IMR-90 (cell line): ENCODE data around the gene ZMAT2. TPM values are rescaled to one million over a fixed set of nuclear protein-coding genes. Genes with fewer than 3 reads are reported as not detected.

Experiments
- ATAC-seq: fragments of 200-7000 bp; cut with Tn5 transposase; 2 replicates; pipeline ENCODE4 v1.9.1; 2020; ENCODE audit warnings: low read depth, mild to moderate bottlenecking, moderate library complexity
- BruUV-seq: library from RNA; stranded (reverse); fragments of 400-500 nt; replicated peaks from 2 replicates; lab custom pipeline; 2021; lab: Mats Ljungman, UMichigan
- CTCF ChIA-PET: fragments of 300-600 bp; formaldehyde crosslinking; extraction: SDS; loops from one replicate; lab custom pipeline; 2021; ENCODE audit warnings: antibody characterized with exemption; lab: Yijun Ruan, JAX
- POLR2A ChIA-PET: fragments of 300-600 bp; sonication (Branson Sonifier 250); formaldehyde crosslinking; loops from one replicate; lab custom pipeline; 2022; ENCODE audit warnings: antibody characterized with exemption; ENCODE audit not compliant: unreplicated experiment; lab: Charles Lee
- DNase-seq: peaks from one replicate; pipeline ENCODE4 v3.0.0; 2013
- H2AFZ ChIP-seq: replicated peaks from 2 replicates; pipeline ENCODE3; 2013; ENCODE audit warnings: low read length, mild to moderate bottlenecking; ENCODE audit not compliant: poor library complexity
- H2AK5ac ChIP-seq: 2 replicates; pipeline ENCODE4 v1.6.1; 2013; ENCODE audit warnings: low read depth, low read length, inconsistent platforms
- H2AK9ac ChIP-seq: replicated peaks from 2 replicates; pipeline ENCODE3; 2013; ENCODE audit warnings: mild to moderate bottlenecking, low read depth, low read length, moderate library complexity; ENCODE audit not compliant: poor library complexity
- H2BK120ac ChIP-seq: 2 replicates; pipeline ENCODE4 v1.6.1; 2013; ENCODE audit warnings: low read depth, low read length, inconsistent platforms
- H2BK15ac ChIP-seq: 3 replicates; pipeline ENCODE4 v1.6.1; 2013; ENCODE audit warnings: low read depth, low read length, inconsistent platforms
- H2BK20ac ChIP-seq: 2 replicates; pipeline ENCODE4 v1.6.1; 2013; ENCODE audit warnings: low read depth, mild to moderate bottlenecking, inconsistent platforms, low read length, moderate library complexity
- H2BK5ac ChIP-seq: 2 replicates; pipeline ENCODE4 v1.6.1; 2013; ENCODE audit warnings: mild to moderate bottlenecking, low read depth, low read length, inconsistent platforms; ENCODE audit not compliant: poor library complexity, severe bottlenecking
- H3K14ac ChIP-seq: replicated peaks from 2 replicates; pipeline ENCODE4 v1.6.1; 2013; ENCODE audit warnings: low read depth, low read length, inconsistent platforms
- H3K18ac ChIP-seq: 2 replicates; pipeline ENCODE4 v1.6.1; 2013; ENCODE audit warnings: low read depth, low read length, control low read depth
- H3K23ac ChIP-seq: 2 replicates; pipeline ENCODE4 v1.6.1; 2013; ENCODE audit warnings: low read depth, low read length, inconsistent platforms
- H3K27ac ChIP-seq: 2 replicates; pipeline ENCODE4 v1.5.1; 2013; ENCODE audit warnings: mild to moderate bottlenecking, control low read depth, low read length; ENCODE audit not compliant: insufficient read depth
- H3K27me3 ChIP-seq: 2 replicates; pipeline ENCODE4 v1.6.1; 2013; ENCODE audit warnings: low read length; ENCODE audit not compliant: control insufficient read depth, insufficient read depth
- H3K36me3 ChIP-seq: 2 replicates; pipeline ENCODE4 v1.6.1; 2013; ENCODE audit warnings: low read length, mixed read lengths; ENCODE audit not compliant: control insufficient read depth, insufficient read depth
- H3K4ac ChIP-seq: 2 replicates; pipeline ENCODE4 v1.6.1; 2013; ENCODE audit warnings: low read depth, low read length, inconsistent platforms
- H3K4me1 ChIP-seq: 2 replicates; pipeline ENCODE4 v1.6.1; 2013; ENCODE audit warnings: low read length, mixed read lengths; ENCODE audit not compliant: control insufficient read depth, insufficient read depth
- H3K4me2 ChIP-seq: 2 replicates; pipeline ENCODE4 v1.6.1; 2013; ENCODE audit warnings: low read depth, mild to moderate bottlenecking, control low read depth, low read length, moderate library complexity
- H3K4me3 ChIP-seq: 2 replicates; pipeline ENCODE4 v1.5.1; 2013; ENCODE audit warnings: low read depth, mild to moderate bottlenecking, control low read depth, low read length, moderate library complexity; ENCODE audit not compliant: insufficient read depth
- H3K56ac ChIP-seq: 2 replicates; pipeline ENCODE4 v1.6.1; 2013; ENCODE audit warnings: low read length, inconsistent platforms; ENCODE audit not compliant: insufficient read depth; ENCODE audit errors: extremely low read depth
- H3K79me1 ChIP-seq, 2 experiments: 2 replicates each; pipeline ENCODE4 v1.6.1; 2013; ENCODE audit warnings: low read length in 2 of 2, inconsistent platforms in 1 of 2, low read depth in 1 of 2
- H3K9ac ChIP-seq: 2 replicates; pipeline ENCODE4 v1.6.1; 2013; ENCODE audit warnings: low read depth, low read length, control low read depth
- H3K9me1 ChIP-seq: 2 replicates; pipeline ENCODE4 v1.6.1; 2013; ENCODE audit warnings: low read length, inconsistent platforms; ENCODE audit not compliant: insufficient read depth
- H3K9me3 ChIP-seq: 2 replicates; pipeline ENCODE4 v1.6.1; 2013; ENCODE audit warnings: low read length; ENCODE audit not compliant: control insufficient read depth, insufficient read depth
- H4K20me1 ChIP-seq: 2 replicates; pipeline ENCODE4 v1.6.1; 2013; ENCODE audit warnings: low read length, inconsistent platforms; ENCODE audit not compliant: insufficient read depth
- H4K5ac ChIP-seq: 2 replicates; pipeline ENCODE4 v1.6.1; 2013; ENCODE audit warnings: mild to moderate bottlenecking, low read depth, low read length, control low read depth
- H4K8ac ChIP-seq, 2 experiments: 2 replicates each; pipeline ENCODE4 v1.6.1; 2013; ENCODE audit warnings: low read depth in 2 of 2, low read length in 2 of 2, control low read depth in 1 of 2, inconsistent platforms in 1 of 2
- H4K91ac ChIP-seq: 2 replicates; pipeline ENCODE4 v1.6.1; 2013; ENCODE audit warnings: low read depth, low read length, inconsistent platforms; ENCODE audit not compliant: insufficient read depth
- BHLHE40 ChIP-seq: fragments of 150-350 bp; IDR thresholded peaks from 2 replicates; pipeline ENCODE4 v1.6.1; 2016; ENCODE audit warnings: mild to moderate bottlenecking, low read depth, low read length
- CEBPB ChIP-seq: IDR thresholded peaks from 2 replicates; pipeline ENCODE4 v1.6.1; 2012; ENCODE audit warnings: low read depth, low read length, improper control_type of control experiment
- CHD1 ChIP-seq: IDR thresholded peaks from 2 replicates; pipeline ENCODE4 v1.6.1; 2012; ENCODE audit warnings: low read depth, low read length, improper control_type of control experiment
- CTCF ChIP-seq: conservative IDR thresholded peaks from 2 replicates; pipeline ENCODE4 v1.5.1; 2012; ENCODE audit warnings: mild to moderate bottlenecking, low read depth, low read length, improper control_type of control experiment
- FOS ChIP-seq: fragments of 150-350 bp; IDR thresholded peaks from 2 replicates; pipeline ENCODE4 v1.6.1; 2016; ENCODE audit warnings: low read depth, low read length
- MAFK ChIP-seq: IDR thresholded peaks from 2 replicates; pipeline ENCODE4 v1.6.1; 2012; ENCODE audit warnings: low read depth, low read length, improper control_type of control experiment
- MAZ ChIP-seq: IDR thresholded peaks from 2 replicates; pipeline ENCODE4 v1.6.1; 2012; ENCODE audit warnings: low read depth, mild to moderate bottlenecking, low read length, improper control_type of control experiment, moderate library complexity, borderline replicate concordance
- MXI1 ChIP-seq: IDR thresholded peaks from 2 replicates; pipeline ENCODE4 v1.6.1; 2012; ENCODE audit warnings: low read depth, mild to moderate bottlenecking, low read length, moderate library complexity, borderline replicate concordance
- NFE2L2 ChIP-seq: fragments of 150-350 bp; IDR thresholded peaks from 2 replicates; pipeline ENCODE4 v1.6.1; 2016; ENCODE audit warnings: low read depth, mild to moderate bottlenecking, low read length
- POLR2A ChIP-seq: IDR thresholded peaks from 2 replicates; pipeline ENCODE4 v1.6.1; 2012; ENCODE audit warnings: mild to moderate bottlenecking, low read depth, low read length
- RAD21 ChIP-seq: IDR thresholded peaks from 2 replicates; pipeline ENCODE4 v1.6.1; 2012; ENCODE audit warnings: low read length, improper control_type of control experiment
- RCOR1 ChIP-seq: IDR thresholded peaks from 2 replicates; pipeline ENCODE4 v1.6.1; 2012; ENCODE audit warnings: mild to moderate bottlenecking, low read length, improper control_type of control experiment; ENCODE audit not compliant: insufficient replicate concordance
- RFX5 ChIP-seq: IDR thresholded peaks from 2 replicates; pipeline ENCODE4 v1.8.0; 2012; ENCODE audit warnings: low read depth, mild to moderate bottlenecking, low read length, moderate library complexity
- SMC3 ChIP-seq: fragments of 150-350 bp; IDR thresholded peaks from 2 replicates; pipeline ENCODE4 v1.6.1; 2016; ENCODE audit warnings: low read depth, mild to moderate bottlenecking, antibody characterized with exemption, low read length, moderate library complexity
- USF2 ChIP-seq: fragments of 150-350 bp; IDR thresholded peaks from 2 replicates; pipeline ENCODE4 v1.6.1; 2017; ENCODE audit warnings: mild to moderate bottlenecking, antibody characterized with exemption, low read length, low read depth
- WGBS, 2 experiments: methylation state at CpG; one replicate each; pipeline versions ENCODE4 v1.1.5 to v1.1.7; 2013; ENCODE audit warnings: missing lambda C conversion rate in 2 of 2; ENCODE audit not compliant: insufficient read length in 1 of 2; ENCODE audit errors: extremely low coverage in 2 of 2; 5-methylcytosine and 5-hydroxymethylcytosine counted together
- dilution Hi-C: fragments of 300-500 bp; cut with HindIII; formaldehyde crosslinking; loops from one replicate; pipeline ENCODE4 v1.14.3; 2018; ENCODE audit warnings: low sequenced_read_pairs; ENCODE audit not compliant: unreplicated experiment
- in situ Hi-C: fragments of 300-500 bp; cut with MboI; formaldehyde crosslinking; loops from 3 replicates; pipeline ENCODE4 v1.14.3; 2019; ENCODE audit warnings: low sequenced_read_pairs, inconsistent platforms, mixed read lengths
- intact Hi-C: fragments of 100-400 bp; cut with micrococcal nuclease; formaldehyde crosslinking; loops from 2 replicates; pipeline ENCODE4 v1.10.0; 2022
- polyA plus RNA-seq, 3 experiments: library from polyadenylated mRNA; depleted of rRNA; stranded (reverse); fragments of >200 nt; gene quantifications; 2 replicates each; pipeline ENCODE4 v1.2.3, GENCODE V29; 2012; ENCODE audit warnings: low replicate concordance in 1 of 3
- total RNA-seq: library from RNA; depleted of rRNA; stranded (reverse); fragments of >200 nt; gene quantifications from 2 replicates; pipeline ENCODE4 v1.2.3, GENCODE V29; 2012
- TF ChIP-seq, protein P1 (sequence below): fragments of 150-350 bp; IDR thresholded peaks from 2 replicates; pipeline ENCODE4 v1.6.1; 2016; ENCODE audit warnings: low read depth, mild to moderate bottlenecking, low read length, moderate library complexity, borderline replicate concordance

The ZMAT2 gene
- total and polyA plus RNA-seq, 2 of the 4 experiments (the other 2 are of a cell fraction): 16.3 to 41.2 TPM

DNA sequence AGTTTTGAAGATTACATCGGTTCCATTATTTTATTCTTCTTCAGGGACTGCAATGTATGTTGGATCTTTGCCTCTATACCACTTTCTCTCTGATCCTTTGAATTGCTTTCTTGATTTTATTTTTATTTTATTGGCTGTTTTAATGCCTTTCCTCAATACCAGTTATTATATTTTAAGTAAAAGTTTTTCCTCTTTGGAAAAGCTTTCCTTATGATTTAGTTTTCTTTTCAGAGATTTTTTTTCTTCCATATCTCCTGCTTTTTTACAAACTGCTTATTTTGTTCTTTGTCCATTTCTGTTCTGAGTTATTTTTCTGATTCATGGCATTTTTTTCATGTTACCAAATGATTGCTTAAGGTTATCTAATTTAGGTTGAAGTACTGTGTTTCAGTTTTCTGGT lies 11.5 kb downstream of the ZMAT2 start:
- Histone ChIP-seq H3K56ac (no peak overlapping the region), H3K4me3 (no peak overlapping the region), H3K14ac (no peak overlapping the region), H3K9me3 (no peaks in the 10 kb centered on the region), H2AFZ (no peak overlapping the region), H4K8ac (no peak overlapping the region), H3K4me1 (no peaks in the 10 kb centered on the region), H2BK5ac (no peak overlapping the region), H4K20me1 (0 out of 2 replicates have a peak, but pooled peaks cover 5% of the 10 kb centered on the region), H3K9me1 (no peaks in the 10 kb centered on the region), H3K4me2 (no peak overlapping the region), H2AK5ac (no peak overlapping the region), H2BK120ac (no peak overlapping the region), H2AK9ac (no peak overlapping the region), H3K27me3 (no peaks in the 10 kb centered on the region), H3K36me3 (no peaks in the 10 kb centered on the region; the same call in 1 of the 2 replicates), H2BK20ac (no peak overlapping the region), H3K18ac (no peak overlapping the region), H4K5ac (no peak overlapping the region), H3K79me1 (no peaks in the 10 kb centered on the region), H2BK15ac (no peak overlapping the region), H3K4ac (no peak overlapping the region), H4K91ac (no peak overlapping the region), H3K27ac (no peak overlapping the region), H3K9ac (no peak overlapping the region), H3K23ac (no peak overlapping the region)
- in situ Hi-C loops (no loop called here), dilution Hi-C loops (no loop called here), intact Hi-C loops (no loop called here)
- ChIA-PET POLR2A (interaction anchor here (0.9 kb wide), 1 partner anchor 12 kb away, joined by 4 read pairs; the partner anchor contains the start of gene ZMAT2), CTCF (interaction anchor here (0.5 to 0.6 kb wide), 2 partner anchors 8 to 412 kb away, joined by 3 to 5 read pairs; no protein-coding TSS in a partner anchor)
- no CpG with 5 or more reads among the region's 1 CpG for WGBS, 2 experiments
- no TSS peak for BruUV-seq
- no peak for TF ChIP-seq MAFK
- TF ChIP-seq FOS: no peak
- no peak for TF ChIP-seq CHD1
- no peak for TF ChIP-seq NFE2L2
- TF ChIP-seq CEBPB: no peak
- TF ChIP-seq BHLHE40: no peak
- TF ChIP-seq CTCF: no peak
- TF ChIP-seq RCOR1: no peak
- TF ChIP-seq, protein P1, sequence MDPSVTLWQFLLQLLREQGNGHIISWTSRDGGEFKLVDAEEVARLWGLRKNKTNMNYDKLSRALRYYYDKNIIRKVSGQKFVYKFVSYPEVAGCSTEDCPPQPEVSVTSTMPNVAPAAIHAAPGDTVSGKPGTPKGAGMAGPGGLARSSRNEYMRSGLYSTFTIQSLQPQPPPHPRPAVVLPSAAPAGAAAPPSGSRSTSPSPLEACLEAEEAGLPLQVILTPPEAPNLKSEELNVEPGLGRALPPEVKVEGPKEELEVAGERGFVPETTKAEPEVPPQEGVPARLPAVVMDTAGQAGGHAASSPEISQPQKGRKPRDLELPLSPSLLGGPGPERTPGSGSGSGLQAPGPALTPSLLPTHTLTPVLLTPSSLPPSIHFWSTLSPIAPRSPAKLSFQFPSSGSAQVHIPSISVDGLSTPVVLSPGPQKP: no peak
- TF ChIP-seq USF2: no peak
- TF ChIP-seq RFX5: no peak
- TF ChIP-seq MAZ: no peak
- no peak for TF ChIP-seq RAD21
- no peak for TF ChIP-seq MXI1
- no peak for TF ChIP-seq SMC3
- TF ChIP-seq POLR2A: no peak
- no peak for DNase-seq
- ATAC-seq: no peak
